HCT116 (cell line): ENCODE measurements around the gene SPIN1. TPM values are rescaled to one million over a fixed set of nuclear protein-coding genes. Genes with fewer than 3 reads are reported as not detected.

ENCODE experiments used
- ATAC-seq: fragments of 200-7000 bp; cut with Tn5 transposase; 2 replicates; pipeline ENCODE4 v1.9.1; 2020; ENCODE audit warnings: mild to moderate bottlenecking, moderate library complexity
- BruUV-seq: library from RNA; stranded (reverse); fragments of 400-500 nt; replicated peaks from 2 replicates; lab custom pipeline; 2021; lab: Mats Ljungman, UMichigan
- CTCF ChIA-PET: fragments of 300-600 bp; sonication (Branson Sonifier 250); formaldehyde crosslinking; loops from one replicate; lab custom pipeline; 2021; ENCODE audit warnings: antibody characterized with exemption; lab: Charles Lee
- POLR2A ChIA-PET: fragments of 300-600, 350-600 bp; sonication (Branson Sonifier 250); formaldehyde crosslinking; loops from one replicate; lab custom pipeline; 2021; ENCODE audit warnings: antibody characterized with exemption; lab: Charles Lee
- RAD21 ChIA-PET, 2 experiments: fragments of 300-600 bp; sonication (Branson Sonifier 250); formaldehyde crosslinking; loops; one replicate each; lab custom pipeline; 2023; ENCODE audit warnings: low total read pairs in 2 of 2; ENCODE audit not compliant: uncharacterized antibody in 2 of 2, unreplicated experiment in 2 of 2, low non-redundant PET in 1 of 2; lab: Charles Lee
- DNase-seq: peaks from one replicate; pipeline ENCODE4 v3.0.0-alpha.2; 2010; ENCODE audit warnings: low read depth, low spot score
- H2AFZ ChIP-seq: fragments of 200-600 bp; shearing (Covaris generic), sonication (generic); 2 replicates; pipeline ENCODE4 v1.6.1; 2017; ENCODE audit warnings: low read depth, mixed run types, mixed read lengths, antibody characterized with exemption, low read length; ENCODE audit not compliant: poor library complexity, severe bottlenecking
- H3K27ac ChIP-seq: 2 replicates; pipeline ENCODE4 v1.5.1; 2012; ENCODE audit warnings: low read depth, low read length
- H3K27me3 ChIP-seq: fragments of 200-600 bp; sonication (generic); 2 replicates; pipeline ENCODE4 v1.6.1; 2016; ENCODE audit warnings: mixed run types, low read length, mixed read lengths; ENCODE audit not compliant: insufficient read depth
- H3K36me3 ChIP-seq, 2 experiments: fragments of 200-500 bp in 1 of 2; fragments of 200-600 bp in 1 of 2; sonication (Bioruptor generic) in 1 of 2; sonication (generic) in 1 of 2; 2 replicates each; pipeline versions ENCODE4 v1.5.1 to v1.6.1; 2014 to 2016; ENCODE audit warnings: low read length in 2 of 2, inconsistent platforms in 1 of 2, mixed read lengths in 1 of 2, mixed run types in 1 of 2; ENCODE audit not compliant: insufficient read depth in 2 of 2, control insufficient read depth in 1 of 2
- H3K4me1 ChIP-seq, 2 experiments: fragments of 200-600 bp in 1 of 2; sonication (generic) in 1 of 2; 2 replicates each; pipeline versions ENCODE4 v1.5.1 to v1.6.1; 2012 to 2017; ENCODE audit warnings: low read length in 2 of 2, inconsistent platforms in 1 of 2, mild to moderate bottlenecking in 1 of 2, mixed read lengths in 1 of 2, mixed run types in 1 of 2, moderate library complexity in 1 of 2; ENCODE audit not compliant: insufficient read depth in 2 of 2, control insufficient read depth in 1 of 2
- H3K4me2 ChIP-seq: fragments of 200-600 bp; sonication (generic); 2 replicates; pipeline ENCODE4 v1.6.1; 2017; ENCODE audit warnings: mixed run types, low read length, mixed read lengths
- H3K4me3 ChIP-seq, 2 experiments: fragments of 200-600 bp in 1 of 2; sonication (generic) in 1 of 2; replicated peaks in 1 of 2; 2 replicates each; pipeline ENCODE4 v1.5.1; 2011 to 2016; ENCODE audit warnings: low read length in 2 of 2, control low read depth in 1 of 2, low read depth in 1 of 2, mild to moderate bottlenecking in 1 of 2, mixed read lengths in 1 of 2, mixed run types in 1 of 2
- H3K79me2 ChIP-seq: fragments of 200-600 bp; sonication (generic); 2 replicates; pipeline ENCODE4 v1.6.1; 2017; ENCODE audit warnings: mild to moderate bottlenecking, mixed run types, low read length, moderate library complexity, mixed read lengths; ENCODE audit not compliant: insufficient read depth
- H3K9ac ChIP-seq: fragments of 200-600 bp; sonication (generic); 2 replicates; pipeline ENCODE4 v1.6.1; 2016; ENCODE audit warnings: low read length, mixed read lengths
- H3K9me2 ChIP-seq: fragments of 200-600 bp; sonication (generic), shearing (Covaris generic); 2 replicates; pipeline ENCODE4 v1.6.1; 2017; ENCODE audit warnings: mixed run types, mild to moderate bottlenecking, moderate library complexity; ENCODE audit not compliant: insufficient read depth
- H3K9me3 ChIP-seq, 2 experiments: fragments of 200-500 bp in 1 of 2; fragments of 200-600 bp in 1 of 2; sonication (Bioruptor generic) in 1 of 2; sonication (generic) in 1 of 2; 2 replicates each; pipeline ENCODE4 v1.6.1; 2014 to 2017; ENCODE audit warnings: low read length in 2 of 2, mixed read lengths in 2 of 2, inconsistent platforms in 1 of 2, low read depth in 1 of 2, mild to moderate bottlenecking in 1 of 2, mixed run types in 1 of 2, moderate library complexity in 1 of 2; ENCODE audit not compliant: control insufficient read depth in 1 of 2, insufficient read depth in 1 of 2
- H4K20me1 ChIP-seq: fragments of 200-600 bp; sonication (generic), shearing (Covaris generic); 2 replicates; pipeline ENCODE4 v1.6.1; 2017; ENCODE audit warnings: mixed run types, mild to moderate bottlenecking, moderate library complexity; ENCODE audit not compliant: insufficient read depth
- ELF1 ChIP-seq: IDR thresholded peaks from 2 replicates; pipeline ENCODE4 v1.6.1; 2012; ENCODE audit warnings: low read depth, borderline replicate concordance
- EZH2 ChIP-seq: fragments of 200-600 bp; sonication (generic); IDR thresholded peaks from 2 replicates; pipeline ENCODE4 v1.6.1; 2017; ENCODE audit warnings: antibody characterized with exemption, mixed run types
- FOSL1 ChIP-seq: IDR thresholded peaks from 2 replicates; pipeline ENCODE4 v1.6.1; 2012; ENCODE audit warnings: low read depth
- POLR2AphosphoS5 ChIP-seq: IDR thresholded peaks from 2 replicates; pipeline ENCODE4 v1.6.1; 2011; ENCODE audit warnings: mild to moderate bottlenecking, low read depth, low read length, moderate library complexity
- SIN3A ChIP-seq: IDR thresholded peaks from 2 replicates; pipeline ENCODE4 v1.6.1; 2012; ENCODE audit warnings: low read depth
- SRF ChIP-seq: IDR thresholded peaks from 2 replicates; pipeline ENCODE4 v1.6.1; 2012; ENCODE audit warnings: low read depth
- YY1 ChIP-seq: IDR thresholded peaks from 2 replicates; pipeline ENCODE4 v1.6.1; 2011; ENCODE audit warnings: low read length, low read depth, moderate library complexity, mild to moderate bottlenecking; ENCODE audit not compliant: insufficient replicate concordance; ENCODE audit errors: extremely low read depth
- ZNF274 ChIP-seq: fragments of 200-500 bp; sonication (Bioruptor generic); IDR thresholded peaks from 2 replicates; pipeline ENCODE4 v1.6.1; 2014; ENCODE audit warnings: mild to moderate bottlenecking, low read depth, low read length, inconsistent platforms
- intact Hi-C: fragments of 100-400 bp; cut with micrococcal nuclease; formaldehyde crosslinking; loops from 2 replicates; pipeline ENCODE4 v1.10.0; 2022
- total RNA-seq: library from RNA; stranded (reverse); gene quantifications from one replicate; pipeline ENCODE4 v1.2.1, GENCODE V29; 2021; ENCODE audit not compliant: unreplicated experiment
- TF ChIP-seq, protein P1 (sequence below): IDR thresholded peaks from 2 replicates; pipeline ENCODE4 v1.6.1; 2011; ENCODE audit warnings: mild to moderate bottlenecking, low read length, moderate library complexity; ENCODE audit not compliant: insufficient replicate concordance; ENCODE audit errors: extremely low read depth

The SPIN1 gene
- total RNA-seq, 1 experiment from 2014 or later: 74.0 TPM

DNA sequence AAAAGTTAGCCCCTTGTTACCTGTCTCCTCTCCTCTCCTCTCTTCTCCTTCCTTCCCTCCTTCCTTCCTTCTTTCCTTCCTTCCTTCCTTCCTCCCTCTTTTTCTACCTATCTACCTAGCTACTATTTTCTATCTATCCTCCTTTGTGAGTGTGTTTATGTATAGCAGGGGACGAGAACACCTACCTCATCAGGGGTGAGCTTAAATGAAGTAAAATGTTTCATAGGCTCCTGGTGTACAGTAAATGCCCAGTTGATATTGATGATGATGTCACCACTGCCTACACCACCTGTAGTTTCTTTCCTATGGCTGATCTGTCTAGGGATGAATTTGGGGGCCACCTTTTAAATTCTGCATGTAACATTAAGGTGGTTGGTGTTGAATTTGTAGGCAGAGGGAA, 4.3 kb downstream of the SPIN1 start:
- Histone ChIP-seq H3K27me3 (no peaks in the 10 kb centered on the region), H2AFZ (no peak overlapping the region), H3K9me3 (no peaks in the 10 kb centered on the region), H3K27ac (no peak overlapping the region), H3K4me1 (peaks cover 6 to 23% of the 10 kb centered on the region in 2 experiments), H3K9me2 (no peaks in the 10 kb centered on the region), H4K20me1 (peaks cover 22% of the 10 kb centered on the region; the same call in 1 of the 2 replicates), H3K4me3 (no peak overlapping the region), H3K36me3 (peaks cover 0 to 2% of the 10 kb centered on the region in 2 experiments; a peak in 1 of 4 replicates), H3K4me2 (no peak overlapping the region), H3K79me2 (peaks cover 88% of the 10 kb centered on the region), H3K9ac (no peak overlapping the region)
- no peak for ATAC-seq
- RAD21 ChIA-PET: interaction anchor here in 1 of 2 experiments (0.7 kb wide), 1 partner anchor 12 kb away, joined by 3 read pairs; no protein-coding TSS in a partner anchor
- intact Hi-C loops: loop anchor here (10.0 kb wide), 1 partner anchor 142 kb away; the partner anchor contains the start of gene NXNL2
- no TSS peak for BruUV-seq
- DNase-seq: no peak
- TF ChIP-seq FOSL1 (no peak), ZNF274 (no peak), YY1 (no peak), POLR2AphosphoS5 (no peak), SIN3A (no peak), EZH2 (no peak), SRF (no peak), ELF1 (no peak)
- TF ChIP-seq, protein P1, sequence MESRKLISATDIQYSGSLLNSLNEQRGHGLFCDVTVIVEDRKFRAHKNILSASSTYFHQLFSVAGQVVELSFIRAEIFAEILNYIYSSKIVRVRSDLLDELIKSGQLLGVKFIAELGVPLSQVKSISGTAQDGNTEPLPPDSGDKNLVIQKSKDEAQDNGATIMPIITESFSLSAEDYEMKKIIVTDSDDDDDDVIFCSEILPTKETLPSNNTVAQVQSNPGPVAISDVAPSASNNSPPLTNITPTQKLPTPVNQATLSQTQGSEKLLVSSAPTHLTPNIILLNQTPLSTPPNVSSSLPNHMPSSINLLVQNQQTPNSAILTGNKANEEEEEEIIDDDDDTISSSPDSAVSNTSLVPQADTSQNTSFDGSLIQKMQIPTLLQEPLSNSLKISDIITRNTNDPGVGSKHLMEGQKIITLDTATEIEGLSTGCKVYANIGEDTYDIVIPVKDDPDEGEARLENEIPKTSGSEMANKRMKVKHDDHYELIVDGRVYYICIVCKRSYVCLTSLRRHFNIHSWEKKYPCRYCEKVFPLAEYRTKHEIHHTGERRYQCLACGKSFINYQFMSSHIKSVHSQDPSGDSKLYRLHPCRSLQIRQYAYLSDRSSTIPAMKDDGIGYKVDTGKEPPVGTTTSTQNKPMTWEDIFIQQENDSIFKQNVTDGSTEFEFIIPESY: no peak
- CTCF ChIA-PET: no interaction called here
- POLR2A ChIA-PET: no interaction called here
